ENCODE results near the gene IFNAR1. TPM values are rescaled to one million over a fixed set of nuclear protein-coding genes. Genes with fewer than 3 reads are reported as not detected.
A peak's percentile ranks its signal among the peaks of the same experiment; 100 is the strongest.
"Not testable (repeated sequence)": the region's sequence is repeated elsewhere in the genome, so short reads cannot be mapped to it uniquely, and the experiment has no call there.

The IFNAR1 gene
- total RNA-seq, 1 donor from 2014 or later: 13.6 TPM

GRCh38 chr21:33305938-33306337, 18.8 kb upstream of the IFNAR1 start:
- DNase-seq (ENCODE audit: low read depth): no peak

- DNase-seq (ENCODE audit: low read depth): peak; percentile 99
These were observed 15.9 kb upstream of the IFNAR1 start for GRCh38 chr21:33308586-33309490.

- no peak for DNase-seq (ENCODE audit: low read depth)
These were observed 15.0 kb upstream of the IFNAR1 start for GRCh38 chr21:33309778-33310177.

GRCh38 chr21:33312121-33312520, 12.6 kb upstream of the IFNAR1 start:
- DNase-seq (ENCODE audit: low read depth): no peak

- DNase-seq (ENCODE audit: low read depth): no peak
These were observed 11.6 kb upstream of the IFNAR1 start for GRCh38 chr21:33313183-33313582.

- no peak for DNase-seq (ENCODE audit: low read depth)
These were observed 11.2 kb upstream of the IFNAR1 start for GRCh38 chr21:33313611-33314010.

GRCh38 chr21:33314111-33314510, 10.7 kb upstream of the IFNAR1 start:
- DNase-seq (ENCODE audit: low read depth): peak; percentile 83

- DNase-seq (ENCODE audit: low read depth): no peak
These were observed 8.6 kb upstream of the IFNAR1 start for GRCh38 chr21:33315946-33316710.

- no peak for DNase-seq (ENCODE audit: low read depth)
These were observed 7.6 kb upstream of the IFNAR1 start for GRCh38 chr21:33317145-33317544.

- no peak for DNase-seq (ENCODE audit: low read depth)
These were observed 6.8 kb upstream of the IFNAR1 start for GRCh38 chr21:33317786-33318486.

GRCh38 chr21:33321005-33321404, 3.8 kb upstream of the IFNAR1 start:
- not testable (repeated sequence) for DNase-seq (ENCODE audit: low read depth)

GRCh38 chr21:33323610-33324009, 1.2 kb upstream of the IFNAR1 start:
- not testable (repeated sequence) for DNase-seq (ENCODE audit: low read depth)

- peak; percentile 75 for DNase-seq (ENCODE audit: low read depth)
These were observed 675 bp downstream of the IFNAR1 start for GRCh38 chr21:33325222-33326067.

- DNase-seq (ENCODE audit: low read depth): no peak
These were observed 2.6 kb downstream of the IFNAR1 start for GRCh38 chr21:33327326-33327725.

GRCh38 chr21:33327792-33328433, 3.1 kb downstream of the IFNAR1 start:
- no peak for DNase-seq (ENCODE audit: low read depth)

GRCh38 chr21:33330726-33331125, 6.0 kb downstream of the IFNAR1 start:
- DNase-seq (ENCODE audit: low read depth): no peak

- DNase-seq (ENCODE audit: low read depth): no peak
These were observed 7.4 kb downstream of the IFNAR1 start for GRCh38 chr21:33332143-33332542.

GRCh38 chr21:33334191-33334590, 9.4 kb downstream of the IFNAR1 start:
- no peak for DNase-seq (ENCODE audit: low read depth)

- DNase-seq (ENCODE audit: low read depth): no peak
These were observed 10.1 kb downstream of the IFNAR1 start for GRCh38 chr21:33334824-33335223.

- DNase-seq (ENCODE audit: low read depth): no peak
These were observed 14.4 kb downstream of the IFNAR1 start for GRCh38 chr21:33339135-33339534.

Data from myocyte (in vitro differentiated cells).